ENCODE data around the gene LY6G6F.

Gene LY6G6F

DNA sequence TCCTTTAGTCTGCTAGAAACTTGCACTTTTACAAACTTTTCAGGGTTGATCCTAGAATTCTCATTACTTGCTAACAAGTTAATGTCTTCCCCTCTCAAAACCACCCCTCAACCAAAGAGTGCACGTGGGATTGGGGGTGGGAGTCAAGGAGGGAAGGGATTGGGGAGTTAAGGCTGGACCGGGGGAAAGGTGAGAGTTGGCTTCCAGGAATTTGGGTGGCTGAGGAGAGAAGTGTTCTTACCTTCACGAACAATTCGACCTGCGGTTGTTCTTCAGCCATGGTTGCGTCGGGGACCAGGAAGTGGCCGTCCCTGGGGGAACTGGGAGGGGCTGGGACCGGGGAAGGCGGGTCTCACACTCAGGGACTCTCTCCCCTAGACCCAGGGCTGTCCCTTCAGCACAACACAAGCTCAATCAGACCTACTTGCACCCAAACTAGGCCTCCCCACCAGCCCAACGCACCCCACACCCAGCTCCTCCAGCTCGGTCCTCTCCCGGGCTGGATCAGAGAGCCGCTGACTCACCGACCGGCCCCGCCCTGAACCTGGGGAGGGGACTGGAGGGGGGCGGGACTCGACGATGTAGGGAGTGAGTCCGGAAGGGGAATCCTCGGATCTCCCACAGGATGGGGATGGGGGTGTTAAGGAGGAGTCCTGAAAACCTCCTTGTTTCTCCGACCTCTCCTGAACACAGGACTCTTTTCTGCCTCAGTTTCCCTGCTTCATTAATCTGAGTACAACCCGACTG, 29.5 kb downstream of the LY6G6F start, which contains the start of gene CLIC1:
TSS of gene CLIC1 (minus strand) at position 510 of the 747 bp plus-strand sequence. CDS start at position 280, 230 bp downstream.
- Histone ChIP-seq H3K4me3 (ENCODE audit: extremely low read depth, insufficient read depth, low read length, poor library complexity, severe bottlenecking) (peak within 1 kb of the TSS; percentile 98), H3K27ac (ENCODE audit: low read depth, low read length, severe bottlenecking) (peak within 1 kb of the TSS; percentile 98), H3K4me1 (ENCODE audit: control insufficient read depth, insufficient read depth, low read length, poor library complexity, severe bottlenecking) (peaks cover 53% of the 10 kb centered on the region), H3K9me3 (ENCODE audit: control insufficient read depth, low read length) (no peaks in the 10 kb centered on the region), H3K36me3 (ENCODE audit: control insufficient read depth, insufficient read depth, low read length) (peaks cover 38% of the 10 kb centered on the region)
- WGBS, 2 experiments (ENCODE audit: insufficient coverage in 2 of 2): 0% methylated on average over 1 to 9 of the region's 24 CpGs

DNA sequence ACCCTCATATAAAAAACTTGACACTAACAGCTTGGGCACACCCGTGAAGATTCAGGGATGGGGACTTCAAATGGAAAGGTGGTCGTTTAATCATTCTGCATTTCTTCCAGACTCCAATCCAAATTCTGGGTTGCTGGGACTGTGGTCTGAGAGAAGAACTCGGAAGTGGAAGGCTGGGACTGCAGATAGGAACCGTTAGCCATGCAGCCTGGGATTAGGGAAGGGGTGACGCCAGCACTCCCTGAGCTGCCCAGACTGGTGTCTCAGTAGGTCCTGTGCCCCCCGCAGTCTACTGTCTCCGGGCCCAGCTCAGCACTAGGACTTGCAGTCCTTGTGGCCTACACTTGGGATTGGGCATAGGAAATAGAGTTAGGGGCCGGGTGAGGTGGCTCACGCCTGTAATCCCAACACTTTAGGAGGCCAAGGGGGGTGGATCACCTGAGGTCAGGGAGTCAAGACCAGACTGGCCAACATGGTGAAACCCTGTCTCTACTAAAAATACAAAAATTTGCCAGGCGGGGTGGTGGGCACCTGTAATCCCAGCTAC, 30.2 kb downstream of the LY6G6F start:
- Histone ChIP-seq H3K4me1 (ENCODE audit: control insufficient read depth, insufficient read depth, low read length, poor library complexity, severe bottlenecking) (peaks cover 46% of the 10 kb centered on the region), H3K27ac (ENCODE audit: low read depth, low read length, severe bottlenecking) (peak overlapping the region; percentile 98), H3K4me3 (ENCODE audit: extremely low read depth, insufficient read depth, low read length, poor library complexity, severe bottlenecking) (peak overlapping the region; percentile 98), H3K36me3 (ENCODE audit: control insufficient read depth, insufficient read depth, low read length) (peaks cover 38% of the 10 kb centered on the region), H3K9me3 (ENCODE audit: control insufficient read depth, low read length) (no peaks in the 10 kb centered on the region)
- WGBS, 2 experiments (ENCODE audit: insufficient coverage in 2 of 2): 44 to 53% methylated on average over 6 to 8 of the region's 10 CpGs

DNA sequence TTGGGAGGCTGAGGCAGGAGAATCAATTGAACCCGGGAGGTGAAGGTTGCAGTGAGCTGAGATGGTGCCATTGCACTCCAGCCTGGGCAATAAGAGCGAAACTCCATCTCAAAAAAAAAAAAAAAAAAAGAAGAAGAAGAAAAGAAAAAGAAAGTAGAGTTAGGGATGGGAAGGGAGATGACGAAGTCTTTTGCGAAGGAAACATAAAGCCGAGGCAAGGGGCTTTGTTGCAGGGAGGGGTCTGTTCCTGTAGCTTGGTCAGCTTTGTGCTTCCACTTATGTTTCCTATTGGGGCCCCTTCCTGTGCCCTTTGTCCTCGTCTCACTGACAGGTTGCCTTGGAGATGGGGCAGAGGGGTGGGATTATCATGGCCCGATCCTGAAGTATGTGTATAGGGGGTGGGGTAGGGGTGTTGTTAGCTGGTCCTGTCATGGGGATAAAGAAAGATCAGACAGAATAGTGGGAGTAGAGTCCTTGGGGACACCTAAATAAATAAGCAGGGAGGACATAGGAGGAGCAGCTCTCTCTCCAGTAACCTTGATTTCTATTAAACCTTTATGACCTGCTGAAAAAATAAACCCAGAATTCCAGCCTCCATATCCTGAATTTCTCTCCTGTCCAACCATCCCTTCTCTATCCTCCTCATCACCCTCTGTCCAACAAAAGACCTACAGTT, 30.8 kb downstream of the LY6G6F start:
- H3K4me3 ChIP-seq (ENCODE audit: extremely low read depth, insufficient read depth, low read length, poor library complexity, severe bottlenecking): peak overlapping the region; percentile 98
- H3K36me3 ChIP-seq (ENCODE audit: control insufficient read depth, insufficient read depth, low read length): peaks cover 38% of the 10 kb centered on the region
- 31 to 38% methylated on average over 3 to 5 of the region's 7 CpGs for WGBS, 2 experiments (ENCODE audit: insufficient coverage in 2 of 2)
- peaks cover 40% of the 10 kb centered on the region for H3K4me1 ChIP-seq (ENCODE audit: control insufficient read depth, insufficient read depth, low read length, poor library complexity, severe bottlenecking)
- peak overlapping the region; percentile 98 for H3K27ac ChIP-seq (ENCODE audit: low read depth, low read length, severe bottlenecking)
- H3K9me3 ChIP-seq (ENCODE audit: control insufficient read depth, low read length): no peaks in the 10 kb centered on the region

DNA sequence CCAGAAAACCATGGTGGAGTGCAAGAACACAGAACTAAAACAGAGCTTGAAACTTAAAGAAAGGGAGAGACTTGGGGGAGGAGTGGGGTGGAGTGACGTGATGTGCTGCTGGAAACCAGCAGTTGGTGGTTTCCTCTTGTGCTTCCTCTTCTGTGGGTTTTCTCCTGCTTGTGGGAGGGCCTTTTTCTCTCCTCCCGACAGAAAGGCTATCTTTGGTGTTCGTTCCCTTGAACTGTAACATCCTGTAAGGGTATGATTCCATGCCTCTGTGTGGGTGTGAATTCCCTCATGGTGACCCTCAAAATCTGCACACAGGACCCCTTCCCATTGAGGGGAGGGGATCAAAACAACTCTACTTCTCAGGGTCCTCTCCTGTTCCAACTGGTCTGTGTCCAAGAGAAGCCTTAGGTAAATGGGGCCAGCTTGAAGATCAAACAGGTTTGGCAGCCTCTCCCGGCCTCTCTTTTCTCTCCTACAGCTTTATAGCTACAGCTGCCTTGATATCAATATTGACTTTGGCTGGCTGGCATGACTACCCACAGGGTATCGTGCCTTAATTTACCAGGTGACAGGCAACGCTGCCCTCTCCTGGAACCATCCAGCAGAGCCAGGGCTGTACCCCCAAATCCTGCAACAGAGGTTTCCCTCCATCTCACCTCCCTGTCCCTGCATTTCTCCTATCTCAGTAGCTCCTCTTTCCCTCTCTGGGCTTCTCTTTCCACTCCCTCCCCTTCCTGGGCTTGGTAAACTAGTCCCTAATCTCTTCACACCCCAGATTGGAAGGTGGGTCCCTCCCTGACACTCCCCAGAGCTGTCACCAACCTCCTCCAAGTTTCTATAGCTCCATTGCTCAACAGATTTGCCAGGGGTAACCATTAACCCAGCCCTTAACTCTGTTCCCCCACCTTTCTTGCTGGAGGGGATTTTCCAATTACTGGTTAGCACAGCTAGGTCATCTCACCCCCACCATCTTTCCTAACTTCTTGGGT, 31.6 kb downstream of the LY6G6F start:
- Histone ChIP-seq H3K9me3 (ENCODE audit: control insufficient read depth, low read length) (no peaks in the 10 kb centered on the region), H3K27ac (ENCODE audit: low read depth, low read length, severe bottlenecking) (peak overlapping the region; percentile 98), H3K4me3 (ENCODE audit: extremely low read depth, insufficient read depth, low read length, poor library complexity, severe bottlenecking) (peak overlapping the region; percentile 98), H3K4me1 (ENCODE audit: control insufficient read depth, insufficient read depth, low read length, poor library complexity, severe bottlenecking) (peaks cover 39% of the 10 kb centered on the region), H3K36me3 (ENCODE audit: control insufficient read depth, insufficient read depth, low read length) (peaks cover 38% of the 10 kb centered on the region)
- 49 to 57% methylated on average over 4 of the region's 6 CpGs for WGBS, 2 experiments (ENCODE audit: insufficient coverage in 2 of 2)

GRCh38 chr6:31739639-31740396, 33.2 kb downstream of the LY6G6F start, which contains the start of gene MSH5:
Gene MSH5, plus strand, starts transcription at chr6:31740005. Its CDS starts 462 bp downstream, at chr6:31740467.
- Histone ChIP-seq H3K4me3 (ENCODE audit: extremely low read depth, insufficient read depth, low read length, poor library complexity, severe bottlenecking) (peak within 1 kb of the TSS; percentile 72), H3K4me1 (ENCODE audit: control insufficient read depth, insufficient read depth, low read length, poor library complexity, severe bottlenecking) (peaks cover 33% of the 10 kb centered on the region), H3K9me3 (ENCODE audit: control insufficient read depth, low read length) (no peaks in the 10 kb centered on the region), H3K27ac (ENCODE audit: low read depth, low read length, severe bottlenecking) (peak within 1 kb of the TSS; percentile 82), H3K36me3 (ENCODE audit: control insufficient read depth, insufficient read depth, low read length) (peaks cover 36% of the 10 kb centered on the region)
- 3 to 6% methylated on average over 33 to 46 of the region's 58 CpGs for WGBS, 2 experiments (ENCODE audit: insufficient coverage in 2 of 2)

- peak overlapping the region; percentile 67 for H3K27ac ChIP-seq (ENCODE audit: low read depth, low read length, severe bottlenecking)
- peak overlapping the region; percentile 72 for H3K4me3 ChIP-seq (ENCODE audit: extremely low read depth, insufficient read depth, low read length, poor library complexity, severe bottlenecking)
- H3K36me3 ChIP-seq (ENCODE audit: control insufficient read depth, insufficient read depth, low read length): peaks cover 36% of the 10 kb centered on the region
- WGBS, 2 experiments (ENCODE audit: insufficient coverage in 2 of 2): 45 to 50% methylated on average over 28 of the region's 29 CpGs
- H3K9me3 ChIP-seq (ENCODE audit: control insufficient read depth, low read length): no peaks in the 10 kb centered on the region
- peaks cover 33% of the 10 kb centered on the region for H3K4me1 ChIP-seq (ENCODE audit: control insufficient read depth, insufficient read depth, low read length, poor library complexity, severe bottlenecking)
Observed at GRCh38 chr6:31740397-31741223, 33.9 kb downstream of the LY6G6F start.

GRCh38 chr6:31741815-31742214, 35.1 kb downstream of the LY6G6F start:
- Histone ChIP-seq H3K4me1 (ENCODE audit: control insufficient read depth, insufficient read depth, low read length, poor library complexity, severe bottlenecking) (peaks cover 32% of the 10 kb centered on the region), H3K9me3 (ENCODE audit: control insufficient read depth, low read length) (no peaks in the 10 kb centered on the region), H3K27ac (ENCODE audit: low read depth, low read length, severe bottlenecking) (no peak overlapping the region), H3K36me3 (ENCODE audit: control insufficient read depth, insufficient read depth, low read length) (peaks cover 36% of the 10 kb centered on the region), H3K4me3 (ENCODE audit: extremely low read depth, insufficient read depth, low read length, poor library complexity, severe bottlenecking) (no peak overlapping the region)
- WGBS, 2 experiments (ENCODE audit: insufficient coverage in 2 of 2): 93% methylated on average over 2 of the region's 2 CpGs; no CpG with 5 or more reads in 1 of the 2 experiments

DNA sequence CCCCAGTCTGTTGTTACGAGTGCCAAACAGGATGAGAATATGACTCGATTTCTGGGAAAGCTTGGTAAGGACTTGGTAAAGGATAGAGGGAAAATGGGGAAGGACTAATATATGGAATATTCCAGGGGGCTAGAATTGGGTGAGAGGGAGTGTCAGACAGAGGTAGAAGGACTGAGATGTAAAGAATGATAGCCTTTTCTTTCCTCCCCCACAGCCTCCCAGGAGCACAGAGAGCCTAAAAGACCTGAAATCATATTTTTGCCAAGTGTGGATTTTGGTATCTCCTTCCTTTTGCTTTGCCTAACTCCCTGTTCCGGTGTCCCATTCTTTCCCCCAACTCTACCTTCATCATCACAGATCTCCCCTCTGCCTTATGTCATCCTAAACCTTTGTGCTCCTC, 36.2 kb downstream of the LY6G6F start:
- 91 to 98% methylated on average over 3 of the region's 3 CpGs for WGBS, 2 experiments (ENCODE audit: insufficient coverage in 2 of 2)
- no peak overlapping the region for H3K4me3 ChIP-seq (ENCODE audit: extremely low read depth, insufficient read depth, low read length, poor library complexity, severe bottlenecking)
- H3K4me1 ChIP-seq (ENCODE audit: control insufficient read depth, insufficient read depth, low read length, poor library complexity, severe bottlenecking): peaks cover 29% of the 10 kb centered on the region
- H3K9me3 ChIP-seq (ENCODE audit: control insufficient read depth, low read length): no peaks in the 10 kb centered on the region
- peaks cover 45% of the 10 kb centered on the region for H3K36me3 ChIP-seq (ENCODE audit: control insufficient read depth, insufficient read depth, low read length)
- H3K27ac ChIP-seq (ENCODE audit: low read depth, low read length, severe bottlenecking): no peak overlapping the region

DNA sequence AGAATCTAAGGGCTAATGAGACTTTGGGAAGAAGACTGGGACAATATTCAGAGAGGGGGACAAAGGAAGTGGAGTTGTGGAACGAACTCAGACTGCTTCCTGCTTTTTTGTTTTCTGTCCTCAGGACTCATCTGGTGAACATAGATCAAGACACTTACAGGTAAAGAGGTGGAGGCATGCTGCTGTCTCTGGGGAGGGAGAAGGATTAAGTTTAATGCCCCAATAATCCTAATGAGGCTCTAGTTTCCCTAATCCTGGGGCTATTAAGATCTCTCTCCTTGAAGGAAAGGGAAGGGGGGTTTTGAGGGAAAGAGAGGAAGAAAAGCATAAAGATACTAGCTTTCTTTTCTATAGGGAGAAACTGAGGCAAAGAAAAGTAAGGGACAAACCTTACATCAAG, 37.8 kb downstream of the LY6G6F start:
- no peak overlapping the region for H3K27ac ChIP-seq (ENCODE audit: low read depth, low read length, severe bottlenecking)
- peaks cover 45% of the 10 kb centered on the region for H3K36me3 ChIP-seq (ENCODE audit: control insufficient read depth, insufficient read depth, low read length)
- H3K9me3 ChIP-seq (ENCODE audit: control insufficient read depth, low read length): no peaks in the 10 kb centered on the region
- no peak overlapping the region for H3K4me3 ChIP-seq (ENCODE audit: extremely low read depth, insufficient read depth, low read length, poor library complexity, severe bottlenecking)
- H3K4me1 ChIP-seq (ENCODE audit: control insufficient read depth, insufficient read depth, low read length, poor library complexity, severe bottlenecking): peaks cover 16% of the 10 kb centered on the region
- 83 to 100% methylated on average over 1 of the region's 1 CpG for WGBS, 2 experiments (ENCODE audit: insufficient coverage in 2 of 2)

Data from mesodermal cell (in vitro differentiated cells).